SK-N-SH treated with all-trans-retinoic acid at 6 μM for 48 hours (cell line): ENCODE measurements around the gene HMCN2.
"Not testable (repeated sequence)": the region's sequence is repeated elsewhere in the genome, so short reads cannot be mapped to it uniquely, and the experiment has no call there.

Source experiments
- ATAC-seq: fragments of 200-7000 bp; cut with Tn5 transposase; 3 replicates; pipeline ENCODE4 v1.9.1; 2020; ENCODE audit warnings: mild to moderate bottlenecking, moderate library complexity
- ARNTL ChIP-seq: fragments of 450-650 bp; formaldehyde crosslinking; IDR thresholded peaks from 2 replicates; pipeline ENCODE4 v1.5.0; 2020; ENCODE audit warnings: low read depth, mild to moderate bottlenecking, moderate library complexity, borderline replicate concordance
- BACH2 ChIP-seq: fragments of 250-450 bp; sonication (Bioruptor Pico); IDR thresholded peaks from 2 replicates; pipeline ENCODE4 v1.9.0; 2021; ENCODE audit warnings: mild to moderate bottlenecking, borderline replicate concordance
- CSRNP3 ChIP-seq: fragments of 250-450 bp; sonication (Bioruptor Pico); IDR thresholded peaks from 2 replicates; pipeline ENCODE4 v1.5.1; 2021; ENCODE audit warnings: mild to moderate bottlenecking, moderate library complexity
- ESRRG ChIP-seq: fragments of 250-450 bp; sonication (Bioruptor Pico); IDR thresholded peaks from 2 replicates; pipeline ENCODE4 v1.6.1; 2021; ENCODE audit warnings: mild to moderate bottlenecking
- GLIS3 ChIP-seq: fragments of 250-450 bp; sonication (Bioruptor Pico); IDR thresholded peaks from 2 replicates; pipeline ENCODE4 v1.5.0; 2020; ENCODE audit warnings: mild to moderate bottlenecking, moderate library complexity
- ISL1 ChIP-seq: fragments of 250-450 bp; sonication (Bioruptor Pico); IDR thresholded peaks from 2 replicates; pipeline ENCODE4 v2.1.2; 2022; ENCODE audit warnings: mild to moderate bottlenecking, moderate library complexity
- OSR1 ChIP-seq: fragments of 250-450 bp; sonication (Bioruptor Pico); IDR thresholded peaks from 2 replicates; pipeline ENCODE4 v1.8.0; 2022; ENCODE audit warnings: moderate library complexity, mild to moderate bottlenecking, inconsistent platforms
- PATZ1 ChIP-seq: fragments of 250-450 bp; sonication (Bioruptor Pico); IDR thresholded peaks from 2 replicates; pipeline ENCODE4 v1.8.0; 2020; ENCODE audit warnings: mild to moderate bottlenecking, moderate library complexity, borderline replicate concordance
- PPARA ChIP-seq: fragments of 250-450 bp; sonication (Bioruptor Pico); IDR thresholded peaks from 2 replicates; pipeline ENCODE4 v1.5.0; 2020; ENCODE audit warnings: mild to moderate bottlenecking, borderline replicate concordance
- RARB ChIP-seq: fragments of 250-450 bp; sonication (Bioruptor Pico); IDR thresholded peaks from 2 replicates; pipeline ENCODE4 v1.8.0; 2021; ENCODE audit warnings: mild to moderate bottlenecking, moderate library complexity
- SNAI2 ChIP-seq: fragments of 250-450 bp; sonication (Bioruptor Pico); IDR thresholded peaks from 2 replicates; pipeline ENCODE4 v1.5.0; 2020; ENCODE audit warnings: mild to moderate bottlenecking, moderate library complexity
- TCF4 ChIP-seq: fragments of 250-450 bp; sonication (Bioruptor Pico); IDR thresholded peaks from 2 replicates; pipeline ENCODE4 v1.8.0; 2021; ENCODE audit warnings: mild to moderate bottlenecking, moderate library complexity, borderline replicate concordance
- TOX ChIP-seq: fragments of 250-450 bp; sonication (Bioruptor Pico); IDR thresholded peaks from 2 replicates; pipeline ENCODE4 v1.8.0; 2021; ENCODE audit warnings: mild to moderate bottlenecking, moderate library complexity, borderline replicate concordance
- TSHZ2 ChIP-seq: fragments of 250-450 bp; sonication (Bioruptor Pico); IDR thresholded peaks from 2 replicates; pipeline ENCODE4 v1.5.0; 2020; ENCODE audit warnings: mild to moderate bottlenecking, moderate library complexity
- ZC3H10 ChIP-seq: fragments of 250-450 bp; sonication (Bioruptor Pico); IDR thresholded peaks from 2 replicates; pipeline ENCODE4 v1.5.1; 2021; ENCODE audit warnings: mild to moderate bottlenecking, moderate library complexity
- ZFP3 ChIP-seq: fragments of 250-450 bp; sonication (Bioruptor Pico); IDR thresholded peaks from 2 replicates; pipeline ENCODE4 v1.5.0; 2020; ENCODE audit warnings: mild to moderate bottlenecking, moderate library complexity
- ZFP30 ChIP-seq: fragments of 450-650 bp; formaldehyde crosslinking; IDR thresholded peaks from 2 replicates; pipeline ENCODE4 v1.5.0; 2022; ENCODE audit warnings: mild to moderate bottlenecking, moderate library complexity
- ZNF565 ChIP-seq: fragments of 450-650 bp; formaldehyde crosslinking; conservative IDR thresholded peaks from 2 replicates; pipeline ENCODE4 v1.5.0; 2020; ENCODE audit warnings: low read depth, mild to moderate bottlenecking, moderate library complexity
- ZNF70 ChIP-seq: fragments of 450-650 bp; formaldehyde crosslinking; IDR thresholded peaks from 2 replicates; pipeline ENCODE4 v1.5.0; 2020; ENCODE audit warnings: mild to moderate bottlenecking, moderate library complexity
- ZNF8 ChIP-seq: fragments of 450-650 bp; formaldehyde crosslinking; IDR thresholded peaks from 2 replicates; pipeline ENCODE4 v1.5.0; 2020; ENCODE audit warnings: mild to moderate bottlenecking, moderate library complexity

Gene HMCN2

GRCh38 chr9:130339306-130339705 lies 73.7 kb downstream of the HMCN2 start:
- TF ChIP-seq ZNF70 (CRISPR knock-in tag) (no peak), ZC3H10 (CRISPR knock-in tag) (no peak), ESRRG (CRISPR knock-in tag) (no peak), OSR1 (no peak), ZNF565 (CRISPR knock-in tag) (no peak), ARNTL (no peak), TSHZ2 (no peak), PATZ1 (CRISPR knock-in tag) (no peak), TOX (CRISPR knock-in tag) (no peak), PPARA (CRISPR knock-in tag) (no peak)
- ATAC-seq, result no peak

GRCh38 chr9:130340011-130340410 lies 74.5 kb downstream of the HMCN2 start:
- ATAC-seq, result no peak
- no peak for TF ChIP-seq OSR1
- no peak for TF ChIP-seq ESRRG (CRISPR knock-in tag)
- TF ChIP-seq ZNF8 (CRISPR knock-in tag), result no peak
- TF ChIP-seq ARNTL, result no peak
- no peak for TF ChIP-seq TOX (CRISPR knock-in tag)
- TF ChIP-seq GLIS3, result no peak
- TF ChIP-seq PPARA (CRISPR knock-in tag), result no peak
- TF ChIP-seq TSHZ2, result no peak
- TF ChIP-seq ZFP3, result no peak
- no peak for TF ChIP-seq ISL1 (CRISPR knock-in tag)
- no peak for TF ChIP-seq TCF4 (CRISPR knock-in tag)
- TF ChIP-seq PATZ1 (CRISPR knock-in tag), result no peak
- TF ChIP-seq ZNF565 (CRISPR knock-in tag), result no peak
- no peak for TF ChIP-seq ZNF70 (CRISPR knock-in tag)
- TF ChIP-seq RARB (CRISPR knock-in tag), result no peak
- TF ChIP-seq ZFP30, result no peak
- TF ChIP-seq SNAI2 (CRISPR knock-in tag), result no peak
- no peak for TF ChIP-seq BACH2 (CRISPR knock-in tag)

GRCh38 chr9:130340557-130340956 lies 75.0 kb downstream of the HMCN2 start:
- ATAC-seq, result not testable (repeated sequence)

- no peak for ATAC-seq
- no peak for TF ChIP-seq ZNF565 (CRISPR knock-in tag)
- no peak for TF ChIP-seq OSR1
- TF ChIP-seq TOX (CRISPR knock-in tag), result no peak
- no peak for TF ChIP-seq ZFP3
- no peak for TF ChIP-seq TCF4 (CRISPR knock-in tag)
- TF ChIP-seq CSRNP3, result no peak
- TF ChIP-seq RARB (CRISPR knock-in tag), result no peak
- TF ChIP-seq BACH2 (CRISPR knock-in tag), result no peak
- TF ChIP-seq PPARA (CRISPR knock-in tag), result no peak
Observed at GRCh38 chr9:130341128-130341527, 75.6 kb downstream of the HMCN2 start.
